GM06990 (cell line): Measurements from ENCODE around the gene HOXA11.

Experiments used
- DNase-seq: peaks from one replicate; pipeline ENCODE4 v3.0.0-alpha.2; 2011; ENCODE audit not compliant: insufficient read length; ENCODE audit errors: extremely low read depth
- H3K27me3 ChIP-seq: replicated peaks from 2 replicates; pipeline ENCODE4 v1.6.0; 2011; ENCODE audit warnings: low read length; ENCODE audit not compliant: control insufficient read depth, insufficient read depth
- H3K36me3 ChIP-seq: 2 replicates; pipeline ENCODE4 v1.5.1; 2011; ENCODE audit warnings: low read length; ENCODE audit not compliant: control insufficient read depth, insufficient read depth
- H3K4me3 ChIP-seq: replicated peaks from 2 replicates; pipeline ENCODE4 v1.5.1; 2011; ENCODE audit warnings: low read depth, mild to moderate bottlenecking, control low read depth, low read length
- TF ChIP-seq, protein P1 (sequence below): IDR thresholded peaks from 2 replicates; pipeline ENCODE4 v1.5.1; 2011; ENCODE audit warnings: low read length, control low read depth, mild to moderate bottlenecking, inconsistent platforms; ENCODE audit not compliant: insufficient read depth, poor library complexity, severe bottlenecking

Gene HOXA11

DNA sequence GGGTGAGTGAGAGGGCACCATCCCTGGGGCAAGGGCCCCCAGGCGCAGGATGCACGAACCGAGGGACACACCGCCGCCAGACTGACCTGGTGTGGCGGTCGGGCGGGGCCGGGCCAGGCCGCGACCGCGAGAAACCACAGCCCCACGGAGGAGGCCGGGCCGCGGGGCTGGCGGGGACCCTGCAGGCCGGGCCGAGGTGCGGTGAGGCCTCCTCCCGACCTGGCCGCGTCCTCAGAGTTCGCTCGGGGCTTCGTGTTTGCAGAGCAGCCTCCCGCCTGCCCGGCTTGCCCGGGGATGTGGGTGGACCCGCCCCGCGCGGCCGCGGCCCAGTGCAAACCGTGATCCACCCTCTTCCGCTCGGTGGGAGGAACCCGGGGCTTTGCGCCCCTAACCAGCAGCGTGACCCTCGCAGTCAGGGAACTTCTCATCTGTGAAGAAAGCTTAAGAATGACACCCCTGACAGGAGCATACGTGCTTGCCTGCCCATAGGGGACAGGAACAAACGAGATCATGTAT lies 35.5 kb upstream of the HOXA11 start:
- TF ChIP-seq, protein P1, sequence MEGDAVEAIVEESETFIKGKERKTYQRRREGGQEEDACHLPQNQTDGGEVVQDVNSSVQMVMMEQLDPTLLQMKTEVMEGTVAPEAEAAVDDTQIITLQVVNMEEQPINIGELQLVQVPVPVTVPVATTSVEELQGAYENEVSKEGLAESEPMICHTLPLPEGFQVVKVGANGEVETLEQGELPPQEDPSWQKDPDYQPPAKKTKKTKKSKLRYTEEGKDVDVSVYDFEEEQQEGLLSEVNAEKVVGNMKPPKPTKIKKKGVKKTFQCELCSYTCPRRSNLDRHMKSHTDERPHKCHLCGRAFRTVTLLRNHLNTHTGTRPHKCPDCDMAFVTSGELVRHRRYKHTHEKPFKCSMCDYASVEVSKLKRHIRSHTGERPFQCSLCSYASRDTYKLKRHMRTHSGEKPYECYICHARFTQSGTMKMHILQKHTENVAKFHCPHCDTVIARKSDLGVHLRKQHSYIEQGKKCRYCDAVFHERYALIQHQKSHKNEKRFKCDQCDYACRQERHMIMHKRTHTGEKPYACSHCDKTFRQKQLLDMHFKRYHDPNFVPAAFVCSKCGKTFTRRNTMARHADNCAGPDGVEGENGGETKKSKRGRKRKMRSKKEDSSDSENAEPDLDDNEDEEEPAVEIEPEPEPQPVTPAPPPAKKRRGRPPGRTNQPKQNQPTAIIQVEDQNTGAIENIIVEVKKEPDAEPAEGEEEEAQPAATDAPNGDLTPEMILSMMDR: no peak
- H3K36me3 ChIP-seq: no peaks in the 10 kb centered on the region
- peaks cover 2% of the 10 kb centered on the region; the same call in 1 of the 2 replicates for H3K27me3 ChIP-seq
- DNase-seq: no peak
- no peak overlapping the region for H3K4me3 ChIP-seq

DNA sequence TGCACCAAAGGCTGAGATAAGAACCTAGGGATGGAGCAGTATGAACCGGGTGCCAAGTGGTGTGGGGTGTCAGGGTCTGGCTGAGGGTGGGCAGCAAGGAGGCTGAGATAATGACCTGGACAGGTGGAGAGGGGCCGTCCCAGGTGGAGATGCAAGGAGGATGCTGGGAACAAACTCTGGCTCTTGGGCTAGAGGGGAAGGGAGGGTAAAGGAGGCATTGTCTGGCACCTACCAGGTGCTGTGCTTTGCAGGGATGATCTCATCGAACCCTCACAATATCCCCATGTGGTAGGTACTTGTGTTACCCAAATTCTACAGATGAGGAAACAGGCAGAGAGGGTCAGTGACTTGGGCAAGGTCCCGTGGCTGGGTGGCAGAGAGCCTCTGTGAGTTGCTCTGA lies 34.8 kb upstream of the HOXA11 start:
- Histone ChIP-seq H3K36me3 (no peaks in the 10 kb centered on the region), H3K27me3 (peaks cover 2% of the 10 kb centered on the region; the same call in 1 of the 2 replicates), H3K4me3 (no peak overlapping the region)
- no peak for DNase-seq
- TF ChIP-seq, protein P1: no peak

DNA sequence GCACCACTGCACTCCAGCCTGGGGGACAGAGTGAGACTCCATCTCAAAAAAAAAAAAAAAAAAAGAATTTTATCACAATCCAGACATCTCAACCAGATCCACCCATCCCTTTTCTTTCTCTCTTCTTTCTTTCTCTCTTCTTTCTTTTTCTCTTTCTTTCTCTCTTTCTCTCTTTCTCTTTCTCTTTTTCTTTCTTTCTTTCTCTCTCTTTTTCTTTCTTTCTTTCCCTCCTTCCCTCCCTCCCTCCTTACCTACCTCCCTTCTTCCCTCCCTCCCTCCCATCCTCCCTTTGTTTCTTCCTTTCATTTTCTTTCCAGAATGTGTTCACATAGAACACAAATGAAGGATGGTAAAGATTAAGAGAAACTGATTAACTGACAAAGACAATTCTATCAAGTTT lies 32.9 kb upstream of the HOXA11 start:
- DNase-seq: no peak
- Histone ChIP-seq H3K27me3 (peaks cover 2% of the 10 kb centered on the region), H3K4me3 (no peak overlapping the region), H3K36me3 (no peaks in the 10 kb centered on the region)
- TF ChIP-seq, protein P1: no peak

DNA sequence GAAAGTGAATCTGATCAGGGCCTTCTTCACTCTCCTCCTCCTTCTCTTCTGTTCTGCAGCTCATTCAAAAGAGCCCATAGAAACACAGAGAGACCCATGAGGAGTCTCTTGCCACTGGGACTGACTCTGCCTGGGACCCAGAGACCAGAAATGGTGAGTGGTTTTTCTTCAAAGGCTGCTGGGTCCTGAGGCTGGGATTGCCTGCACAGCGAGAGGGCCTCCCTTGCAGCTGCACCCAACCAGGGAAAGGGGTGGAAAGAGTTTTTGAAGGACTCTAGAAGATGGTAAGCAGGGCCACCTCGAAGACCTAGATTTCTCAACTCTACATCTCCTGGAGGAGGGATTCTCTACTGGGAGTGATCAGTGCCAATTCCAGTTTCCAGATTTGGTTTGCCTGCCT lies 30.3 kb upstream of the HOXA11 start:
- no peaks in the 10 kb centered on the region for H3K36me3 ChIP-seq
- TF ChIP-seq, protein P1: no peak
- no peaks in the 10 kb centered on the region; the same call in none of the 2 replicates for H3K27me3 ChIP-seq
- no peak for DNase-seq
- no peak overlapping the region for H3K4me3 ChIP-seq

DNA sequence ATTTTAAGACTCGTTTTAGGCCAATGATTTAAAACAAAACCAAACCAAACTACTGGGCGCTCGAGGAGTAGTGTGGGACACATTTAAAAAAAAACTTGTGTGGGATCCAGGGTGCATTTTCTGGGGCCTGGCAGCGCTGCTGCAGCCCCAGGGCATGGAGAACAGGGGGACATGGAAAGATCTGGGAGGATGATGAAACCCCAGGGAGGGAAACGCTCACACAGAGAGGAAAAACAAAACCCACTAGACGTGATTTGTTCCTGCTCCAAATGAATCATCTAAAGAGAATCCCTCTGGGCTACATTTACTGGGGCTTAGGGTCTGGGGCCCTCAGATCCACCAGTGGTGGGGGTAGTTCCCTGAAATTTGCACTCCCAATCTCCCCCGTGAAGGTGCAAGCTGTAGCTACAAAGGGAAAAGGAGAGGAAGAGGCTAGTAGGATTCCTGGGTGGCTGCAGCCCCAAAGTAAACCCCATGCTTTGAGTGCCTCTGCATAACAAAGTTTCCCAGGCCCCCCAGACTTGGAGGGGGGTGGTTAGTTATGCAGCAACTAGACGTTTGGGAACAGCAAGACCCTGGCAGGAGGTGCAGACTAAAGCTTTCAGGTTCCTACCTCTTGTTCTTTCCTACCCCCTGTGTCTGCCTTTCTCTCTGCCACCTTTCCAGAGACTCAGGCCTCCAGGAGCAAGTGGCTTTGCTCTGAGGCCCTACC lies 29.4 kb upstream of the HOXA11 start:
- no peak overlapping the region for H3K4me3 ChIP-seq
- no peaks in the 10 kb centered on the region; the same call in none of the 2 replicates for H3K27me3 ChIP-seq
- no peaks in the 10 kb centered on the region for H3K36me3 ChIP-seq
- no peak for DNase-seq
- TF ChIP-seq, protein P1: no peak
